Endodermal cell (in vitro differentiated cells): Measurements from ENCODE around the gene LAMA2. TPM values are rescaled to one million over a fixed set of nuclear protein-coding genes. Genes with fewer than 3 reads are reported as not detected.

ENCODE experiments used
- DNase-seq: peaks from one replicate; pipeline ENCODE4 v3.0.0-alpha.2; 2017
- H3K27ac ChIP-seq: 2 replicates; pipeline ENCODE4 v1.5.1; 2013; ENCODE audit warnings: mild to moderate bottlenecking, low read depth, low read length, moderate library complexity
- H3K27me3 ChIP-seq: 2 replicates; pipeline ENCODE4 v1.6.1; 2013; ENCODE audit warnings: mild to moderate bottlenecking, low read length, moderate library complexity; ENCODE audit not compliant: insufficient read depth, control insufficient read depth, poor library complexity, severe bottlenecking
- H3K36me3 ChIP-seq: 2 replicates; pipeline ENCODE4 v1.7.0; 2013; ENCODE audit warnings: mild to moderate bottlenecking, low read length, moderate library complexity; ENCODE audit not compliant: control insufficient read depth, insufficient read depth
- H3K4me1 ChIP-seq: one replicate; pipeline ENCODE4 v1.7.0; 2013; ENCODE audit warnings: low read length; ENCODE audit not compliant: control insufficient read depth, insufficient read depth
- H3K4me3 ChIP-seq: 2 replicates; pipeline ENCODE4 v1.5.1; 2013; ENCODE audit warnings: mild to moderate bottlenecking, low read length, moderate library complexity
- H3K9ac ChIP-seq: 2 replicates; pipeline ENCODE4 v1.6.1; 2013; ENCODE audit warnings: mild to moderate bottlenecking, low read length, moderate library complexity; ENCODE audit not compliant: poor library complexity, severe bottlenecking; ENCODE audit errors: extremely low read depth
- H3K9me3 ChIP-seq: 2 replicates; pipeline ENCODE4 v1.6.1; 2013; ENCODE audit warnings: mild to moderate bottlenecking, low read length, moderate library complexity; ENCODE audit not compliant: control insufficient read depth
- H3K27ac Mint-ChIP-seq: 2 replicates; pipeline ENCODE4 v1.8.0; 2020; ENCODE audit warnings: mixed read lengths
- H3K27me3 Mint-ChIP-seq: 2 replicates; pipeline ENCODE4 v1.8.0; 2021; ENCODE audit warnings: mild to moderate bottlenecking, mixed read lengths; ENCODE audit not compliant: insufficient read depth
- H3K36me3 Mint-ChIP-seq: 2 replicates; pipeline ENCODE4 v1.8.0; 2020; ENCODE audit warnings: low read depth, mixed read lengths
- H3K4me1 Mint-ChIP-seq: 2 replicates; pipeline ENCODE4 v1.8.0; 2020; ENCODE audit warnings: mixed read lengths
- H3K4me3 Mint-ChIP-seq: 2 replicates; pipeline ENCODE4 v1.8.0; 2020; ENCODE audit warnings: mild to moderate bottlenecking, moderate library complexity, mixed read lengths
- H3K9me3 Mint-ChIP-seq: 2 replicates; pipeline ENCODE4 v1.8.0; 2020; ENCODE audit warnings: mild to moderate bottlenecking, mixed read lengths
- WGBS, 2 experiments: methylation state at CpG; one replicate each; pipeline versions ENCODE4 v1.1.5 to v1.1.7; 2013; ENCODE audit warnings: missing lambda C conversion rate in 2 of 2, mixed read lengths in 1 of 2; ENCODE audit not compliant: insufficient coverage in 1 of 2, insufficient read length in 1 of 2; 5-methylcytosine and 5-hydroxymethylcytosine counted together
- total RNA-seq, 2 donors: library from RNA; stranded (reverse); fragmentation: NEBNext Ultra II Directional in 1 of 2; extraction: Animal tissue kit (Norgen Biotek cat#: 25700) in 1 of 2; gene quantifications; 2 replicates in 1 of 2; 3 replicates in 1 of 2; pipeline ENCODE4 v1.2.1, GENCODE V29; 2021
- TF ChIP-seq, protein P1 (sequence below): fragments of 200-600 bp; sonication (generic); conservative IDR thresholded peaks from 2 replicates; pipeline ENCODE4 v1.5.0; 2021; ENCODE audit warnings: antibody characterized with exemption, mild to moderate bottlenecking

Gene LAMA2
- total RNA-seq, 2 donors from 2014 or later, result 2.3 to 4.1 TPM

DNA sequence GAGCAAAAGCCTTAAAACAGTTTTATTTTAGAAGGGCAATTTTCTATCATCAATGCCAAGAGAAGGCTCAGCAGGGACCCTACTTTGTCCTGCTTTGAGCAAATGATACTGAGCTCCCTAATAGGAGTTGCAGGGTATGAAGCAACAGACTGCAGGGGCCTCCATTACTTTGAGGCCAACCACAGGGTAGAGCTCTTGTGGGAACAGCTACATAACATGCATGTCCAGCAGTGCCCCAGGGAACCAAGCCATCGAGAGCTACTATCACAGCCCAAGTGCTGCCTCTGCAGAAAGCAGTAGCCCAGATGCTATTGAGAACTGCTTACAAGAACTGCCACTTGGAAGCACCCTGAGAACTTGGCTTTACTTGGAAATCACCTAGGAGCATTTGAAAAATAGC, 222.1 kb downstream of the LAMA2 start:
- H3K27ac ChIP-seq, result peak overlapping the region; percentile 21
- H3K36me3 ChIP-seq, result no peaks in the 10 kb centered on the region
- no peaks in the 10 kb centered on the region for H3K36me3 Mint-ChIP-seq
- DNase-seq, result peak; percentile 51
- H3K9ac ChIP-seq, result no peak overlapping the region
- H3K4me3 ChIP-seq, result no peak overlapping the region
- no peaks in the 10 kb centered on the region for H3K27me3 ChIP-seq
- H3K27me3 Mint-ChIP-seq, result no peaks in the 10 kb centered on the region
- H3K4me1 ChIP-seq, result no peaks in the 10 kb centered on the region
- H3K4me1 Mint-ChIP-seq, result peaks cover 5% of the 10 kb centered on the region
- no peak overlapping the region for H3K4me3 Mint-ChIP-seq
- no peak overlapping the region for H3K27ac Mint-ChIP-seq
- H3K9me3 ChIP-seq, result no peaks in the 10 kb centered on the region
- TF ChIP-seq, protein P1, sequence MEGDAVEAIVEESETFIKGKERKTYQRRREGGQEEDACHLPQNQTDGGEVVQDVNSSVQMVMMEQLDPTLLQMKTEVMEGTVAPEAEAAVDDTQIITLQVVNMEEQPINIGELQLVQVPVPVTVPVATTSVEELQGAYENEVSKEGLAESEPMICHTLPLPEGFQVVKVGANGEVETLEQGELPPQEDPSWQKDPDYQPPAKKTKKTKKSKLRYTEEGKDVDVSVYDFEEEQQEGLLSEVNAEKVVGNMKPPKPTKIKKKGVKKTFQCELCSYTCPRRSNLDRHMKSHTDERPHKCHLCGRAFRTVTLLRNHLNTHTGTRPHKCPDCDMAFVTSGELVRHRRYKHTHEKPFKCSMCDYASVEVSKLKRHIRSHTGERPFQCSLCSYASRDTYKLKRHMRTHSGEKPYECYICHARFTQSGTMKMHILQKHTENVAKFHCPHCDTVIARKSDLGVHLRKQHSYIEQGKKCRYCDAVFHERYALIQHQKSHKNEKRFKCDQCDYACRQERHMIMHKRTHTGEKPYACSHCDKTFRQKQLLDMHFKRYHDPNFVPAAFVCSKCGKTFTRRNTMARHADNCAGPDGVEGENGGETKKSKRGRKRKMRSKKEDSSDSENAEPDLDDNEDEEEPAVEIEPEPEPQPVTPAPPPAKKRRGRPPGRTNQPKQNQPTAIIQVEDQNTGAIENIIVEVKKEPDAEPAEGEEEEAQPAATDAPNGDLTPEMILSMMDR, result no peak
- no peaks in the 10 kb centered on the region for H3K9me3 Mint-ChIP-seq
- WGBS, 2 experiments, result 83 to 100% methylated on average over 1 of the region's 1 CpG

DNA sequence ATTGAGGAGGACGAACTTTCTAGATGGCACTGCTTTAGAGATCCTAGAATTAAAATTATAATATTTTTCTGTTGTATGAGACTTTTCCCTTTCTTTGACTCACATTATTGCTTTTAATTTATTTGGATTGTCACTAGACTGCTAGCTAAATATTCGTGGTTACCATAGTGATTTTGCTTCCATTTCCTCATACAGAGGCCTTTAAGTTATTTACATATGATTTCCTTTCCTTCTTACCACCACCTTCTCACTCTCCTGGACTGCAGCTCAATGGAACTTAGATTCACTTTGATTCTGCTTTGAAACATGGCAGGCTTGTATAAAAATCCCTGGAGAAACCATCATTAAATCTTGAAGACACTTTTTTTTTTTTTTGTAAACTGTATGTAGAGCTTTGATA, 222.9 kb downstream of the LAMA2 start:
- WGBS, 2 experiments, result 84 to 90% methylated on average over 2 of the region's 2 CpGs

DNA sequence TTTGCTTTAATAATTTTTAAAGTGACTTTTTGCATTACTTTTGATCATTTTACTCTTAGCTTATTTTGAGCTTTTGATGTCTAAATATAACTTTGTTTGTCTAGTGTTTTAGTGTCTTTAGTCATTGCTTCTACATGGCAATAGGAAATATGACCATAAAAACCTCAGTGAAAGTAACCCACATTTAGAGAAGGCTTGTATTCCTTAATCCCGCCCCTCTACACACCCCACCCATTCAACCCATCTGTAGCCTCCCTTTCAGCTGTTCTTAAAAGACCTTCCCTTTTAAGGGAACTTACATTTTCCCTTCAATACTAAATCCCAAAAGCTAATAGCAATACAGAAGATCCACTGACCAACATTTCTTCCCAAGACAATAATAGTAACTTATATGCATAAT, 225.4 kb downstream of the LAMA2 start:
- Histone ChIP-seq H3K9me3 (no peaks in the 10 kb centered on the region), H3K9ac (no peak overlapping the region), H3K27ac (no peak overlapping the region), H3K4me1 (no peaks in the 10 kb centered on the region), H3K4me3 (no peak overlapping the region), H3K27me3 (no peaks in the 10 kb centered on the region), H3K36me3 (no peaks in the 10 kb centered on the region)
- TF ChIP-seq, protein P1, result no peak
- 0% methylated on average over 1 of the region's 1 CpG; no CpG with 5 or more reads in 1 of the 2 experiments for WGBS, 2 experiments
- Mint-ChIP-seq H3K9me3 (no peaks in the 10 kb centered on the region), H3K27me3 (no peaks in the 10 kb centered on the region), H3K27ac (no peak overlapping the region), H3K36me3 (no peaks in the 10 kb centered on the region), H3K4me3 (no peak overlapping the region), H3K4me1 (peaks cover 5% of the 10 kb centered on the region)
- no peak for DNase-seq

More for the DNA sequence above, 222.9 kb downstream of the LAMA2 start:
- peaks cover 5% of the 10 kb centered on the region for H3K4me1 Mint-ChIP-seq
- H3K9me3 Mint-ChIP-seq, result no peaks in the 10 kb centered on the region
- Histone ChIP-seq H3K9me3 (no peaks in the 10 kb centered on the region), H3K27me3 (no peaks in the 10 kb centered on the region), H3K9ac (no peak overlapping the region), H3K36me3 (no peaks in the 10 kb centered on the region), H3K4me1 (no peaks in the 10 kb centered on the region), H3K27ac (no peak overlapping the region), H3K4me3 (no peak overlapping the region)
- H3K4me3 Mint-ChIP-seq, result no peak overlapping the region
- no peak overlapping the region for H3K27ac Mint-ChIP-seq
- H3K27me3 Mint-ChIP-seq, result no peaks in the 10 kb centered on the region
- no peak for DNase-seq
- H3K36me3 Mint-ChIP-seq, result no peaks in the 10 kb centered on the region
- TF ChIP-seq, protein P1, result no peak
